Adrenal gland (tissue), 12 donors: ENCODE measurements around the gene BNC2. TPM values are rescaled to one million over a fixed set of nuclear protein-coding genes. Genes with fewer than 3 reads are reported as not detected.

Experiments
- DNase-seq, 7 donors: peaks; one replicate each; pipeline ENCODE4 v3.0.0-alpha.2; 2019 to 2020
- H3K27ac ChIP-seq, 5 donors: fragments of 200-600 bp; sonication (generic) in 4 of 5; 1 replicate in 3 of 5; 2 replicates in 2 of 5; pipeline versions ENCODE4 v1.5.1 to v1.8.0; 2016 to 2020; ENCODE audit warnings: mild to moderate bottlenecking in 1 of 5
- H3K27me3 ChIP-seq: fragments of 200-600 bp; 2 replicates; pipeline ENCODE4 v1.8.0; 2021
- H3K36me3 ChIP-seq, 2 donors: fragments of 200-600 bp; replicated peaks in 1 of 2; 1 replicate in 1 of 2; 2 replicates in 1 of 2; pipeline versions ENCODE4 v1.5.1 to v1.8.0; 2018 to 2022
- H3K4me1 ChIP-seq, 2 donors: fragments of 200-600 bp; replicated peaks in 1 of 2; 1 replicate in 1 of 2; 2 replicates in 1 of 2; pipeline versions ENCODE4 v1.5.1 to v1.8.0; 2018 to 2021
- H3K4me3 ChIP-seq, 4 donors: fragments of 200-600 bp; sonication (generic) in 3 of 4; one replicate each; pipeline ENCODE4 v1.5.1; 2016 to 2018
- H3K9me3 ChIP-seq, 3 donors: fragments of 200-600 bp; sonication (generic) in 1 of 3; replicated peaks in 1 of 3; 1 replicate in 2 of 3; 2 replicates in 1 of 3; pipeline versions ENCODE4 v1.5.1 to v1.8.0; 2016 to 2021
- POLR2A ChIP-seq, 2 donors: fragments of 450-650 bp; IDR thresholded peaks; one replicate each; pipeline ENCODE4 v1.6.1; 2017; ENCODE audit warnings: antibody characterized with exemption in 2 of 2, mild to moderate bottlenecking in 2 of 2, moderate library complexity in 1 of 2
- WGBS, 4 donors: extraction: QIAGEN DNeasy Blood & Tissue Kit in 2 of 4; methylation state at CpG; one replicate each; pipeline versions ENCODE4 v1.1.5 to v1.1.7; 2013 to 2017; 5-methylcytosine and 5-hydroxymethylcytosine counted together
- intact Hi-C, 2 donors: fragments of 100-400 bp; cut with DNase I; formaldehyde crosslinking; loops; one replicate each; pipeline versions ENCODE4 v1.14.1 to v1.15.0; 2022 to 2023
- polyA plus RNA-seq, 3 donors: library from polyadenylated mRNA; stranded (reverse); fragments of 200-250 nt in 2 of 3; fragments of 350-450 nt in 1 of 3; fragmentation: Illumina TruSeq in 1 of 3; extraction: RNeasy Lipid Tissue Mini Kit (QIAGEN cat#74804) in 1 of 3; gene quantifications; one replicate each; pipeline ENCODE4 v1.2.3, GENCODE V29; 2013 to 2014
- total RNA-seq, 9 donors: library from RNA; depleted of rRNA in 4 of 9; stranded (reverse); fragments of >200 nt in 4 of 9; fragments of 120-200 nt in 1 of 9; fragmentation: NEBNext Ultra II Directional in 1 of 9; extraction: Animal tissue kit (Norgen Biotek cat#: 25700) in 1 of 9; gene quantifications; one replicate each; pipeline versions ENCODE4 v1.1.0 to v1.2.4, GENCODE V29; 2013 to 2023
- TF ChIP-seq, protein P1 (sequence below), 6 experiments: fragments of 450-650 bp in 4 of 6; fragments of 200-600 bp in 2 of 6; sonication (generic) in 1 of 6; IDR thresholded peaks; 1 replicate in 5 of 6; 2 replicates in 1 of 6; pipeline versions ENCODE4 v1.5.1 to v1.8.0; 2016 to 2021; ENCODE audit warnings: antibody characterized with exemption in 6 of 6, mild to moderate bottlenecking in 2 of 6, moderate library complexity in 1 of 6
- donor health status: healthy with polysubstance abuse.
- donor health status: Bipolar disorder and iron deficiency.
- donor health status: DM: yes; HTN: yes; CAD: no.
- donor health status: DM: no; HTN: no; CAD: no.
- donor health status: DM: no; HTN: no; CAD: no.
- donor health status: DM: yes; HTN: yes; CAD: no.

Gene BNC2
- total and polyA plus RNA-seq, 12 donors: 1.1 to 11.1 (median 5.0) TPM

DNA sequence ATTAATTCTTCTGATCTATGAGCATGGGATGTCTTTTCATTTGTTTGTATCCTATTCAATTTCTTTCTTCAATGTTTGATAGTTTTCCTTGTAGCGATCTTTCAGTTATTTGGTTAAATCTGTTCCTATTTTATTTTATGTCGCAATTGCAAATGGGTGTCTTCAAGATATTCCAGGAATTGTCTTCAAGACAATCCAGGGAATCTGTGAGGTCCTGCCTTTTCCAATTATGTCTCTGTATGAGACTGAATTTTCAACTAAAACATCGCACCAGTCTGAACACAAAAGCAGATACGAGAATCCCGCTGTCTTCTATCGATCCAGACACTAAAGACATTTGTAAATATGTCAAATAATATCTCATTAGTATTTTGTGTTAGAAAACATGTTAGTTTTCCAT lies 485.5 kb downstream of the BNC2 start:
- Histone ChIP-seq H3K4me3 (no peak overlapping the region), H3K4me1 (peaks cover 9 to 13% of the 10 kb centered on the region in 2 donors), H3K36me3 (no peaks in the 10 kb centered on the region), H3K9me3 (no peaks in the 10 kb centered on the region), H3K27me3 (no peaks in the 10 kb centered on the region), H3K27ac (no peak overlapping the region)
- 79 to 97% (median 88%) methylated on average over 6 of the region's 6 CpGs for WGBS, 4 donors
- no peak for DNase-seq
- intact Hi-C loops: no loop called here
- no peak for TF ChIP-seq POLR2A (IDR thresholded peaks at IDR 0.05)
- TF ChIP-seq, protein P1, sequence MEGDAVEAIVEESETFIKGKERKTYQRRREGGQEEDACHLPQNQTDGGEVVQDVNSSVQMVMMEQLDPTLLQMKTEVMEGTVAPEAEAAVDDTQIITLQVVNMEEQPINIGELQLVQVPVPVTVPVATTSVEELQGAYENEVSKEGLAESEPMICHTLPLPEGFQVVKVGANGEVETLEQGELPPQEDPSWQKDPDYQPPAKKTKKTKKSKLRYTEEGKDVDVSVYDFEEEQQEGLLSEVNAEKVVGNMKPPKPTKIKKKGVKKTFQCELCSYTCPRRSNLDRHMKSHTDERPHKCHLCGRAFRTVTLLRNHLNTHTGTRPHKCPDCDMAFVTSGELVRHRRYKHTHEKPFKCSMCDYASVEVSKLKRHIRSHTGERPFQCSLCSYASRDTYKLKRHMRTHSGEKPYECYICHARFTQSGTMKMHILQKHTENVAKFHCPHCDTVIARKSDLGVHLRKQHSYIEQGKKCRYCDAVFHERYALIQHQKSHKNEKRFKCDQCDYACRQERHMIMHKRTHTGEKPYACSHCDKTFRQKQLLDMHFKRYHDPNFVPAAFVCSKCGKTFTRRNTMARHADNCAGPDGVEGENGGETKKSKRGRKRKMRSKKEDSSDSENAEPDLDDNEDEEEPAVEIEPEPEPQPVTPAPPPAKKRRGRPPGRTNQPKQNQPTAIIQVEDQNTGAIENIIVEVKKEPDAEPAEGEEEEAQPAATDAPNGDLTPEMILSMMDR (IDR thresholded peaks at IDR 0.05): no peak

DNA sequence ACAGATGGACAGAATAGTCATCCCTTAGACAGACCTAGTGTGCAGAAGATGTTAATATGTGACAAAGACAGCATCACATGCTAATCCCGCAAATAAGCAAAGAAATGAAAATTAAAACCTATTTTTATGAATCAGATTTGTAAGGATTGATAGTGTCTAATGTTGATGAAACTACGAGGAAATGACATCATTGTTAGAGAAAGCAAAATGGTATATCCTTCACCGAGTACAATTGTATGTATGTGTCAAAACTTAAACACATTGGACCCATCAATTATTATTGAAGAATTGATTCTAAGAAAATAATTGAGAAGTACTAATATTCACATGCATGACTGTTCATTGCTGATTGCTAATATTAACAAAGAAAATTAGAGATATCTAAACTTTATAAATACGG lies 493.2 kb downstream of the BNC2 start:
- intact Hi-C loops: no loop called here
- no peak for DNase-seq
- Histone ChIP-seq H3K9me3 (no peaks in the 10 kb centered on the region), H3K4me1 (no peaks in the 10 kb centered on the region), H3K4me3 (no peak overlapping the region), H3K27me3 (no peaks in the 10 kb centered on the region), H3K36me3 (no peaks in the 10 kb centered on the region), H3K27ac (no peak overlapping the region)
- TF ChIP-seq, protein P1 (IDR thresholded peaks at IDR 0.05): no peak
- TF ChIP-seq POLR2A (IDR thresholded peaks at IDR 0.05): no peak
- 75 to 88% (median 84%) methylated on average over 4 of the region's 4 CpGs for WGBS, 4 donors

DNA sequence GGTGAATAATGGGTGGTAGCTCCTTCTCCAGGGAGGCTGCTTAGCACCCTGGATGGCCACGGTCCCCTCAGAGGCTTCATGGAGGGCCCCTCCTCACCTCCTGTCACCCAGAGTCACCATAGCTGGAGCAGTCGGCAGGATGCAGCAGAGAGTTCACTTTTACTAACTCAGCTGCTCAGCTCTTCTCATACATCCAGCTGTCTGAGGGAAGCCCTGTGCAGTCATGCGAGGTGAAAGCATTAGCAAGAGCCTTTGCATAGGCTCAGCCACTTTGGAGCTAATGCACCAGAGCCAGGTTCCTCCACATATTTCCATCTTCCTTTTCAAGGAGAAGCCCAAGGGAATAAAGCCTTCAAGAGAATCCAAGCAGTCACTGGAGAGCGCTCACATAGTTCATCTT lies 499.2 kb downstream of the BNC2 start:
- no peaks in the 10 kb centered on the region for H3K9me3 ChIP-seq
- H3K4me1 ChIP-seq: no peaks in the 10 kb centered on the region
- no peaks in the 10 kb centered on the region for H3K27me3 ChIP-seq
- no peak overlapping the region for H3K27ac ChIP-seq
- DNase-seq: no peak
- TF ChIP-seq, protein P1 (IDR thresholded peaks at IDR 0.05): no peak
- no peak for TF ChIP-seq POLR2A (IDR thresholded peaks at IDR 0.05)
- no peak overlapping the region for H3K4me3 ChIP-seq
- intact Hi-C loops: no loop called here
- 78 to 87% (median 83%) methylated on average over 3 to 4 of the region's 4 CpGs for WGBS, 4 donors
- H3K36me3 ChIP-seq: no peaks in the 10 kb centered on the region

DNA sequence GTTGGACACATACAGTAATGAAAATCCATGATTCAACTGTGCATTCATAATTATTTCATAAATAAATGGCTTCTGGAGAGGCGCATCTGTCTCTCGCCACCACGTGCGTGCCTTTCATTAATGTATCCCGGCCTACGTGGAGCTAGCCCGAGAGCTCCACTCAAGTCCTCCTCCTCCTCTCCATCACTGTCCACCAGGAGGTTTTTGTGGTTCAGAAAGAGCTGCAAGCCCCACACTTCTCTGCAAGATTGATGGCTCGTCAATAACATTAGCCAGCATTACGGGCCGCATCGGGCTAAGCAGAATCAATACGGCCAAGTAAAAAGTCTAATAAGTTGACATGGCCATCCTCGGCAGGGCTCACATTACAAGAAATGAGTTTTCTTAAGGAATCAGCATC lies 499.8 kb downstream of the BNC2 start:
- H3K27me3 ChIP-seq: no peaks in the 10 kb centered on the region
- no peak overlapping the region for H3K27ac ChIP-seq
- 89 to 96% (median 93%) methylated on average over 13 of the region's 13 CpGs for WGBS, 4 donors
- H3K36me3 ChIP-seq: no peaks in the 10 kb centered on the region
- TF ChIP-seq POLR2A (IDR thresholded peaks at IDR 0.05): no peak
- TF ChIP-seq, protein P1 (IDR thresholded peaks at IDR 0.05): no peak
- DNase-seq: no peak
- H3K9me3 ChIP-seq: no peaks in the 10 kb centered on the region
- intact Hi-C loops: no loop called here
- no peaks in the 10 kb centered on the region for H3K4me1 ChIP-seq
- no peak overlapping the region for H3K4me3 ChIP-seq
